ENCODE measurements around the gene ZRANB2. TPM values are rescaled to one million over a fixed set of nuclear protein-coding genes. Genes with fewer than 3 reads are reported as not detected.

The ZRANB2 gene
- total and polyA plus RNA-seq, 2 of the 4 experiments (the other 2 are of a cell fraction), result 23.7 to 67.2 TPM

DNA sequence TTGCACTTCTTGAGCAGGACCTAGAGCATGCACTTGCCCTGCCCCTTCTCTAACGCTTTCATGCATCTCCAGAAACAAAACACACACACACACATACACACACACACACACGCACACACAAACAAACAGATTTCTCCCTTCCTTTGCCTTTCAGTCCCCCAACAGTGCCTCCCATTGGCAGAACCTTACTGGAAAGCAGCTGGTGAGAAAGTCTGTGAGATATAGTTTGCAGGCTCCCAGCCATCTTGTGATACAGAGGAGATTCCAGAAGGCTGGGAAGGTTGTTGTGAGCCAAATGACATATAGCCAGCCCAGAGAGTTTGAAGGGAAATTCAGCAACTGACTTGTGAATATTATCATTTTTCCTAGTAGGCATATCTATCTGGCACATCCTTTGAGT lies 35.9 kb upstream of the ZRANB2 start:
- Histone ChIP-seq H3K14ac (replicated peaks; ENCODE audit: low read depth, low read length) (no peak overlapping the region), H4K8ac (ENCODE audit: low read depth in 2 of 2, low read length in 2 of 2) (no peak overlapping the region), H3K27me3 (ENCODE audit: control insufficient read depth, insufficient read depth, low read length) (no peaks in the 10 kb centered on the region), H3K4me3 (ENCODE audit: insufficient read depth, low read depth, low read length) (no peak overlapping the region), H2BK5ac (ENCODE audit: low read depth, low read length, poor library complexity, severe bottlenecking) (no peak overlapping the region), H3K79me1 (ENCODE audit: low read depth in 1 of 2, low read length in 2 of 2) (no peaks in the 10 kb centered on the region), H2BK120ac (ENCODE audit: low read depth, low read length) (no peak overlapping the region), H3K9me3 (ENCODE audit: control insufficient read depth, insufficient read depth, low read length) (no peaks in the 10 kb centered on the region), H3K23ac (ENCODE audit: low read depth, low read length) (no peak overlapping the region), H2BK15ac (ENCODE audit: low read depth, low read length) (no peak overlapping the region), H3K4ac (ENCODE audit: low read depth, low read length) (no peak overlapping the region), H2AK9ac (replicated peaks; ENCODE audit: low read depth, low read length, poor library complexity) (no peak overlapping the region), H3K4me1 (ENCODE audit: control insufficient read depth, insufficient read depth, low read length) (no peaks in the 10 kb centered on the region), H3K9me1 (ENCODE audit: insufficient read depth, low read length) (no peaks in the 10 kb centered on the region), H3K18ac (ENCODE audit: low read depth, low read length) (no peak overlapping the region), H2AK5ac (ENCODE audit: low read depth, low read length) (no peak overlapping the region), H2AFZ (replicated peaks; ENCODE audit: low read length, poor library complexity) (no peak overlapping the region), H4K5ac (ENCODE audit: low read depth, low read length) (no peak overlapping the region), H3K36me3 (ENCODE audit: control insufficient read depth, insufficient read depth, low read length) (no peaks in the 10 kb centered on the region), H4K91ac (ENCODE audit: insufficient read depth, low read depth, low read length) (no peak overlapping the region), H3K4me2 (ENCODE audit: low read depth, low read length) (no peak overlapping the region), H4K20me1 (ENCODE audit: insufficient read depth, low read length) (no peaks in the 10 kb centered on the region), H3K56ac (ENCODE audit: extremely low read depth, insufficient read depth, low read length) (no peak overlapping the region), H2BK20ac (ENCODE audit: low read depth, low read length) (no peak overlapping the region), H3K9ac (ENCODE audit: low read depth, low read length) (no peak overlapping the region), H3K27ac (ENCODE audit: insufficient read depth, low read length) (no peak overlapping the region)
- dilution Hi-C loops (cut with HindIII; ENCODE audit: low sequenced_read_pairs, unreplicated experiment), result no loop called here
- POLR2A ChIA-PET (ENCODE audit: unreplicated experiment), result no interaction called here
- no CpG with 5 or more reads among the region's 2 CpGs for WGBS, 2 experiments (ENCODE audit: extremely low coverage in 2 of 2, insufficient read length in 1 of 2)
- CTCF ChIA-PET, result no interaction called here
- no peak for ATAC-seq (ENCODE audit: low read depth)
- no TSS peak for BruUV-seq (replicated peaks)
- DNase-seq, result no peak
- TF ChIP-seq MAZ (IDR thresholded peaks at IDR 0.05; ENCODE audit: borderline replicate concordance, low read depth, low read length), result no peak
- no peak for TF ChIP-seq CEBPB (IDR thresholded peaks at IDR 0.05; ENCODE audit: low read depth, low read length)
- no peak for TF ChIP-seq MAFK (IDR thresholded peaks at IDR 0.05; ENCODE audit: low read depth, low read length)
- no peak for TF ChIP-seq MXI1 (IDR thresholded peaks at IDR 0.05; ENCODE audit: borderline replicate concordance, low read depth, low read length)
- TF ChIP-seq, protein P1, sequence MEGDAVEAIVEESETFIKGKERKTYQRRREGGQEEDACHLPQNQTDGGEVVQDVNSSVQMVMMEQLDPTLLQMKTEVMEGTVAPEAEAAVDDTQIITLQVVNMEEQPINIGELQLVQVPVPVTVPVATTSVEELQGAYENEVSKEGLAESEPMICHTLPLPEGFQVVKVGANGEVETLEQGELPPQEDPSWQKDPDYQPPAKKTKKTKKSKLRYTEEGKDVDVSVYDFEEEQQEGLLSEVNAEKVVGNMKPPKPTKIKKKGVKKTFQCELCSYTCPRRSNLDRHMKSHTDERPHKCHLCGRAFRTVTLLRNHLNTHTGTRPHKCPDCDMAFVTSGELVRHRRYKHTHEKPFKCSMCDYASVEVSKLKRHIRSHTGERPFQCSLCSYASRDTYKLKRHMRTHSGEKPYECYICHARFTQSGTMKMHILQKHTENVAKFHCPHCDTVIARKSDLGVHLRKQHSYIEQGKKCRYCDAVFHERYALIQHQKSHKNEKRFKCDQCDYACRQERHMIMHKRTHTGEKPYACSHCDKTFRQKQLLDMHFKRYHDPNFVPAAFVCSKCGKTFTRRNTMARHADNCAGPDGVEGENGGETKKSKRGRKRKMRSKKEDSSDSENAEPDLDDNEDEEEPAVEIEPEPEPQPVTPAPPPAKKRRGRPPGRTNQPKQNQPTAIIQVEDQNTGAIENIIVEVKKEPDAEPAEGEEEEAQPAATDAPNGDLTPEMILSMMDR (conservative IDR thresholded peaks at IDR 0.05; ENCODE audit: low read depth, low read length), result no peak
- no peak for TF ChIP-seq BHLHE40 (IDR thresholded peaks at IDR 0.05; ENCODE audit: low read depth, low read length)
- TF ChIP-seq SMC3 (IDR thresholded peaks at IDR 0.05; ENCODE audit: low read depth, low read length), result no peak
- TF ChIP-seq CHD1 (IDR thresholded peaks at IDR 0.05; ENCODE audit: low read depth, low read length), result no peak
- TF ChIP-seq, protein P2, sequence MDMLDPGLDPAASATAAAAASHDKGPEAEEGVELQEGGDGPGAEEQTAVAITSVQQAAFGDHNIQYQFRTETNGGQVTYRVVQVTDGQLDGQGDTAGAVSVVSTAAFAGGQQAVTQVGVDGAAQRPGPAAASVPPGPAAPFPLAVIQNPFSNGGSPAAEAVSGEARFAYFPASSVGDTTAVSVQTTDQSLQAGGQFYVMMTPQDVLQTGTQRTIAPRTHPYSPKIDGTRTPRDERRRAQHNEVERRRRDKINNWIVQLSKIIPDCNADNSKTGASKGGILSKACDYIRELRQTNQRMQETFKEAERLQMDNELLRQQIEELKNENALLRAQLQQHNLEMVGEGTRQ (IDR thresholded peaks at IDR 0.05; ENCODE audit: low read depth, low read length), result no peak
- TF ChIP-seq RFX5 (IDR thresholded peaks at IDR 0.05; ENCODE audit: low read depth, low read length), result no peak
- in situ Hi-C loops (cut with MboI; ENCODE audit: low sequenced_read_pairs), result no loop called here
- intact Hi-C loops (cut with micrococcal nuclease), result no loop called here
